Hippocampal formation (tissue), 2 donors: ENCODE results near the gene CMPK1.

Experiments used
- DNase-seq, 2 donors: peaks; one replicate each; lab custom pipeline; 2025; lab: John Stamatoyannopoulos, UW

Gene CMPK1

GRCh38 chr1:47424336-47424982 lies 90.9 kb downstream of the CMPK1 start:
- DNase-seq: no peak
